DMS 273 (cell line): ENCODE results near the gene IFITM10.

Experiments
- DNase-seq: peaks from one replicate; lab custom pipeline; 2025; ENCODE audit not compliant: unreplicated experiment; lab: John Stamatoyannopoulos, UW

Gene IFITM10

GRCh38 chr11:1742371-1742770 lies 8.0 kb downstream of the IFITM10 start:
- no peak for DNase-seq

DNA sequence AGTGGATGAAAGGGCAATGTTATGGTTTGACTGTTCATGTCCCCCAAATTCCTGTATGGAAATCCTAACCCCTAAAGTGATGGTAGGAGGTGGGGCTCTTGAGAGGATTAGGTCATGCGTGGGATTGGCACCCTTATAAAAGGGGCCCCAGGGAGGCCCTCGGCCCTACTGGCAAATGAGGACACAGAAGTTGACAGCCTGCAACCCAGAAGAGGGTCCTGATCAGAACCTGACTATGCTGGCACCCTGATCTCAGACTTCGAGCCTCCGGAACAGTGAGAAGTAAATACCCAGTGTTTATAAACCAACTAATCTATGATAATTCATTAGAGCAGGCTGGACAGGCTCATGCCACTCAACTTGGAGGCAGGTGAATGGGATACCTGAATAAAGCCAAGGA lies 8.7 kb downstream of the IFITM10 start:
- DNase-seq, result no peak

GRCh38 chr11:1740786-1741530 lies 9.4 kb downstream of the IFITM10 start:
- no peak for DNase-seq

DNA sequence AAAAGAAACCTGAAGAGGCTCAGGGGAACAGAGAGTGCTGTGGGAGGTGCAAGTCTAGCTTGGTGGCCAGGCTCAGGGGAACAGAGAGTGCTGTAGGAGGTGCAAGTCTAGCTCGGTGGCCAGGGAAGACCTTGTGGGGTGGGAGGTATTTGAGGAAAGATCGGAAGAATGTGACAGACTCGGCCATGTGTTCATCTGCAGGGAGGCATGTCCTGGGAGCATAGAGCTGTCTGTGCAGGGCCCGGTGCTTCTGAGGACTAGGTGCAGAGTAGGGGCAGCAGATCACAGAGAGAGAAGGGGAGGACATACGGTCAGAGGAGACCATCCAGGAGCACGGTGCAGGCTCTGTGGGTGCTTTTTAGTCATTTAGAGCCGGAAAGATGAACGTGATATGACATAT lies 10.8 kb downstream of the IFITM10 start:
- no peak for DNase-seq

GRCh38 chr11:1738380-1738779 lies 12.0 kb downstream of the IFITM10 start:
- DNase-seq, result no peak

- no peak for DNase-seq
Observed at GRCh38 chr11:1737080-1737757, 13.2 kb downstream of the IFITM10 start.

DNA sequence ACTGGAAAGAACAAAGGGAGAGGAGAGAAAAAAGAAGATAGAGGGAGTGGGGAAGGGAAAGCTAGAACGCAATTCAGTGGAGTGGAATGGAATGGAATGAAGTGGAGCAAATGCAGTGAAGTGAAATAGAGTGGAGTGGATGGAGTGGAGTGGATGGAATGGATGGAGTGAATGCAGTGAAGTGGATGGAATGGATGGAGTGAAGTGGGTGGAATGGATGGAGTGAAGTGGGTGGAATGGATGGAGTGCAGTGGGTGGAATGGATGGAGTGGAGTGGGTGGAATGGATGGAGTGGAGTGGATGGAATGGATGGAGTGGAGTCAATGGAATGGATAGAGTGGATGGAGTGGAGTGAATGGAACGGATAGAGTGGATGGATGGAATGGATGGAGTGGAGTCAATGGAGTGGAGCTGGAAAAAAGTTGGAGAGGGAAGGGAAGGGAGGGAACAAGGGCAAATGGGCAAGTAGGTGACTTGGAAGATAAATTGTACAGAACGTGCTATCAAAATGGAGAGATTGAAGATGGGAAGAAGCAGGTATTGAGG lies 13.9 kb downstream of the IFITM10 start:
- no peak for DNase-seq

DNA sequence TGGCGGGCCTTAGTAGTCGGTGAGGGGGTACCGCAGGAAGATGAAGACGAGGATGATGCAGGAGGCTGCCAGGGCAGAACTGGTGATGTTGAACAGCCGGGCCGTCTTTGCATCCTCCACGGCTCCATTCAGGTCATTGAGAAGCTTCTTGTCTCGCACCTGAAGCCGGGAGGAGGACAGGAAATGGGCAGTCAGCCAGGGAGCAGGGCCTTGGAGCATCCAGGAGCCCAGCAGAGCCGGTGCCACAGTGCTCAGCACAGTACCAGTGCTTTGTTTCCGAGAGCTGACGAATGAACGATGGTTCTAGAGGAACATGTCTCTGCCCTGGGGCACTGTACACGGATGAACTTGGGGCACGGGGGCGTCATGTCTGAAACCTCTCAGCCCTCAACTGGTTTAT lies 15.1 kb downstream of the IFITM10 start:
- DNase-seq, result no peak

DNA sequence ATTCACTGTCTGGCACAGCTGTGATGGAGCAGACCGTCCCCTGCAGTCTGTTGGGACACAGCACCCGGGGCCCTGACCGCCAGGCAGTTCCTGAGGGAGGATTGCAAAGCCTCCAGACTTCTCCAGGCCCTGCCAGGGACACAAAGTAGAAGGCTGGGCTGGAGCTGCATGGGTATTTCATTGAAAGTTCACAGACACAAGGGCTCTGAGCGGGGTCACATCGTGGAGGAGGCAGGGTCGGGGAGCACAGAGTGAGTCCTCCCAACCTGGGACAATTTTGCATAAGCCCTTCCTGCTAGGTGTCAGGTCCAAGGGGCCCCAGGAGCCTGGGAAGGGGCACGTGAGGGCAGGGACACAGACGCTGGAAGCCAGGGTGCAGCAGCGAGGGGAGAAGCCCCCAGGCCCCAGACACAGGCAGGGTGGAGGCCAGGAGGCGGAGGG lies 15.7 kb downstream of the IFITM10 start:
- DNase-seq, result no peak

- DNase-seq, result no peak
Observed at GRCh38 chr11:1733716-1734640, 16.4 kb downstream of the IFITM10 start.

GRCh38 chr11:1733009-1733715 lies 17.2 kb downstream of the IFITM10 start:
- DNase-seq, result no peak

GRCh38 chr11:1732418-1733008 lies 17.9 kb downstream of the IFITM10 start:
- DNase-seq, result no peak

DNA sequence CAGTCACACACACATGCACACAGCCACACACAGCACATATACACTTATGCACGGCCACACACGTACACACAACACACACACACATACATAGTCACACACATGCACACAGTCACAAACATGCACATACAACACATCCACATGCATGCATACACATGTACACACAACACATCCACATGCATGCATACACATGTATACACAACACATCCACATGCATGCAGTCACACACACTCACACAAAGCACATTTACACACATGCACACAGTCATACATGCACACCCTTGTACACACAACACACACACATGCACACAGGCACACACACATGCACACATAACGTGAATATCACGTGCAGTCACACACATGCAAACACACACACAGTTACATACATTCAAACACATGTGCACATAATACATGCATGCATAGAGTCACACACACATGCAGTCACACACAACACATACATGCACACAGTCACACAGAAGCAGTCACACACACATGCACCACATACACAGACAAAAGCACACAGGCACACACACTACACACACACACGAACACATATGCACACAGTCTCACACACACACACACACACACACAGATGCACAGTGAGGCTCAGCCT lies 18.8 kb downstream of the IFITM10 start:
- DNase-seq, result no peak

- no peak for DNase-seq
Observed at GRCh38 chr11:1730059-1730629, 20.3 kb downstream of the IFITM10 start.

DNA sequence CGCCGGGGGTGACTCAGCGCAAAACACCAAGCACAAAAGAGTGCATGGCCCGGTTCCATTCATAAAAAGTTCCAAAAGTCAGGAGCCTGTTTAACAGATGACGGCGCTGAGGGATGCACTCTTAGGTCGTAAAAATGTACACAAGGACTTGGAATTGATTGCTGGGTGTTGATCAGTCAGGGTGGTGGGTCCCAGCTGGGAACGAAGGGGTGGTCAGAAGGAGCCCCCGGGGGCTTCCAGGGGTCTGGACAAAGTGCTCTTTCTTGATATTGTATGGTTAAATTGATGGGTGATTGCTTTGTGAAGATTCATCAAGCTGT lies 20.7 kb downstream of the IFITM10 start:
- no peak for DNase-seq

DNA sequence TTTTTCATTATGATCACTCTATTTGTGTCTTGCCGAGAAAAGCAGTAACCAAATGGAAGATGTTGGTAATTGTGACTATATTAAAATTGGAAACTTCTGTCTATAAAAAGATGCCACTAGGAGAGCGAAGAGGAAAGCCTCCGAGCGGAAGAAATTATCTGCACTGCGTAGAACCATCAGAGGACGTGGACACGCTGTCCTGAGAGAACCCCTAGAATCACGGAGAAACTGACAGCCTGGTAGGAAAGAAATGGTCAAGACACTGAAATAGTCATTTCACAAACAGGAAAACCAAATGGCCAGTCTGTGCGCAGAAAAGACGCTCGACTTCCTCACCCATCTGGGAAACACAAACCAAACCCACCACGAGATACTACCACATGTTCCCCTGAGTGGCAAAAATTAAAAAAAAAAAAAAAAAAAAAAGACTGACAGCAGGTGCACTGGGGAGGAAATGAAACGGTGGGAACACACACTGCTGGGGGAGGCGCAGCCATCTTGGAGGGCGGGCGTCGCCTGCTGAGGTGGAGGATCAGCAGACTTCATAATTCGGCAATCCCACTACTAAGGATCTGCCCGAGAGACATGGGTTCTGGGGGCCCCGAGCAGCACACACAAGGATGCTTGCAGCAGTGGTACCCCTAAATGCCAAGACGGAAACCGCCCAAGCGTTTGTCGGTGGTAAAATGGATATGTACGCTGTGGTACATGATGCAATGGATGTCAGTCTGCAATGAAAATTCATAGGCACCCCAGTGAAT lies 21.3 kb downstream of the IFITM10 start:
- DNase-seq, result no peak

GRCh38 chr11:1728301-1728700 lies 22.1 kb downstream of the IFITM10 start:
- DNase-seq, result no peak

- no peak for DNase-seq
Observed at GRCh38 chr11:1727861-1728260, 22.5 kb downstream of the IFITM10 start.

DNA sequence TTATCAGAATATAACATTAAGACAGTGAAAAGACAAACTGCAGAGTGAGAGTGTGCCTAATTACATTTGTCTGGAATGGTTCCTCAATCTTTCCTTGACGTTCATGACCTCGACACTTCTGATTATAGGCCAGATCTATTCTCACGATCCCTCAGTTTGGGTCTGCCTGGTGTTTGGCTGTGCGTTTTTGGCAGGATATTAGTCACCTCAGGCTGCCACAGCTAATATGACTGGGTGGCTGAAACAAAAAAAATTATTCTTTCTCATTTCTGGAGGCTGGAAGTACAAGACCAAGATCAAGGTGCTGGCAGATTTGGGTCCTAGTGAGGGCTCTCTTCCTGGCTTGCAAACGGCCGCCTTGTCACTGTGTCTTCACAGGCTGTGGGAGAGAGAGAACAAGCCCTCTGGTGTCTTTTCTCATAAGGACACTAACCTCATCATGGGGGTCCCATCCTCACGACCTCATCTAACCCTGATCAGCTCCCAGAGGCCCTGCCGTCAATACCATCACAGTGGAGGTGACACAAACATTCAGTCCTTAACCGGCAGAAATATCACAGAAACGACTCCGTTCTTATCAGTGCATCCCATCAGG lies 23.2 kb downstream of the IFITM10 start:
- no peak for DNase-seq
